ENCODE measurements around the gene OR51D1. TPM values are rescaled to one million over a fixed set of nuclear protein-coding genes. Genes with fewer than 3 reads are reported as not detected.

OR51D1 gene
- total and polyA plus RNA-seq, 2 donors (not counting 1 experiment from before 2014, with no cell fraction given): not detected

GRCh38 chr11:4643076-4643475, 5.8 kb downstream of the OR51D1 start:
- Histone ChIP-seq H3K9ac (ENCODE audit: insufficient read depth, low read length) (no peak overlapping the region), H3K4me1 (ENCODE audit: control insufficient read depth, extremely low read depth, insufficient read depth, low read length) (no peaks in the 10 kb centered on the region), H3K27ac (ENCODE audit: insufficient read depth, low read length) (no peak overlapping the region), H3K4me3 (replicated peaks in 1 of 4; ENCODE audit: control extremely low read depth in 1 of 4, insufficient read depth in 1 of 4, low read depth in 3 of 4, low read length in 4 of 4) (no peak overlapping the region), H3K79me2 (ENCODE audit: control insufficient read depth, insufficient read depth, low read length) (no peaks in the 10 kb centered on the region), H2AFZ (ENCODE audit: low read length) (no peak overlapping the region), H4K20me1 (ENCODE audit: control insufficient read depth, extremely low read depth, insufficient read depth, low read length) (no peaks in the 10 kb centered on the region), H3K4me2 (ENCODE audit: extremely low read depth, insufficient read depth, low read length) (no peak overlapping the region), H3K9me3 (ENCODE audit: control insufficient read depth, insufficient read depth, low read depth, low read length) (no peaks in the 10 kb centered on the region), H3K27me3 (ENCODE audit: control insufficient read depth, insufficient read depth, low read length) (no peaks in the 10 kb centered on the region), H3K36me3 (ENCODE audit: control insufficient read depth, insufficient read depth, low read length) (no peaks in the 10 kb centered on the region)
- DNase-seq (ENCODE audit: low read depth in 2 of 2): no peak
- TF ChIP-seq, protein P1, sequence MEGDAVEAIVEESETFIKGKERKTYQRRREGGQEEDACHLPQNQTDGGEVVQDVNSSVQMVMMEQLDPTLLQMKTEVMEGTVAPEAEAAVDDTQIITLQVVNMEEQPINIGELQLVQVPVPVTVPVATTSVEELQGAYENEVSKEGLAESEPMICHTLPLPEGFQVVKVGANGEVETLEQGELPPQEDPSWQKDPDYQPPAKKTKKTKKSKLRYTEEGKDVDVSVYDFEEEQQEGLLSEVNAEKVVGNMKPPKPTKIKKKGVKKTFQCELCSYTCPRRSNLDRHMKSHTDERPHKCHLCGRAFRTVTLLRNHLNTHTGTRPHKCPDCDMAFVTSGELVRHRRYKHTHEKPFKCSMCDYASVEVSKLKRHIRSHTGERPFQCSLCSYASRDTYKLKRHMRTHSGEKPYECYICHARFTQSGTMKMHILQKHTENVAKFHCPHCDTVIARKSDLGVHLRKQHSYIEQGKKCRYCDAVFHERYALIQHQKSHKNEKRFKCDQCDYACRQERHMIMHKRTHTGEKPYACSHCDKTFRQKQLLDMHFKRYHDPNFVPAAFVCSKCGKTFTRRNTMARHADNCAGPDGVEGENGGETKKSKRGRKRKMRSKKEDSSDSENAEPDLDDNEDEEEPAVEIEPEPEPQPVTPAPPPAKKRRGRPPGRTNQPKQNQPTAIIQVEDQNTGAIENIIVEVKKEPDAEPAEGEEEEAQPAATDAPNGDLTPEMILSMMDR (conservative IDR thresholded peaks at IDR 0.05 in 1 of 2, IDR thresholded peaks at IDR 0.05 in 1 of 2; ENCODE audit: low read depth in 1 of 2, low read length in 2 of 2): no peak
- no peak for TF ChIP-seq EZH2 (IDR thresholded peaks at IDR 0.05; ENCODE audit: low read length, missing control alignments)

- Histone ChIP-seq H3K27me3 (ENCODE audit: control insufficient read depth, insufficient read depth, low read length) (no peaks in the 10 kb centered on the region), H3K4me3 (replicated peaks in 1 of 4; ENCODE audit: control extremely low read depth in 1 of 4, insufficient read depth in 1 of 4, low read depth in 3 of 4, low read length in 4 of 4) (no peak within 1 kb of the TSS), H3K27ac (ENCODE audit: insufficient read depth, low read length) (no peak within 1 kb of the TSS), H4K20me1 (ENCODE audit: control insufficient read depth, extremely low read depth, insufficient read depth, low read length) (no peaks in the 10 kb centered on the region), H3K36me3 (ENCODE audit: control insufficient read depth, insufficient read depth, low read length) (no peaks in the 10 kb centered on the region), H3K4me1 (ENCODE audit: control insufficient read depth, extremely low read depth, insufficient read depth, low read length) (no peaks in the 10 kb centered on the region), H3K79me2 (ENCODE audit: control insufficient read depth, insufficient read depth, low read length) (no peaks in the 10 kb centered on the region), H3K9ac (ENCODE audit: insufficient read depth, low read length) (no peak within 1 kb of the TSS), H3K9me3 (ENCODE audit: control insufficient read depth, insufficient read depth, low read depth, low read length) (no peaks in the 10 kb centered on the region), H3K4me2 (ENCODE audit: extremely low read depth, insufficient read depth, low read length) (no peak within 1 kb of the TSS), H2AFZ (ENCODE audit: low read length) (no peak within 1 kb of the TSS)
- no peak for DNase-seq (ENCODE audit: low read depth in 2 of 2)
- no peak for TF ChIP-seq EZH2 (IDR thresholded peaks at IDR 0.05; ENCODE audit: low read length, missing control alignments)
These were observed 6.4 kb downstream of the OR51D1 start, which contains the start of gene OR51E1 for GRCh38 chr11:4643682-4644081. TSS of gene OR51E1 (plus strand) at chr11:4643982. CDS start at chr11:4652527, 8,545 bp downstream.

GRCh38 chr11:4644233-4644632, 7.0 kb downstream of the OR51D1 start:
- Histone ChIP-seq H3K4me1 (ENCODE audit: control insufficient read depth, extremely low read depth, insufficient read depth, low read length) (no peaks in the 10 kb centered on the region), H3K36me3 (ENCODE audit: control insufficient read depth, insufficient read depth, low read length) (no peaks in the 10 kb centered on the region), H3K27ac (ENCODE audit: insufficient read depth, low read length) (no peak overlapping the region), H3K79me2 (ENCODE audit: control insufficient read depth, insufficient read depth, low read length) (no peaks in the 10 kb centered on the region), H4K20me1 (ENCODE audit: control insufficient read depth, extremely low read depth, insufficient read depth, low read length) (no peaks in the 10 kb centered on the region), H2AFZ (ENCODE audit: low read length) (no peak overlapping the region), H3K9ac (ENCODE audit: insufficient read depth, low read length) (no peak overlapping the region), H3K27me3 (ENCODE audit: control insufficient read depth, insufficient read depth, low read length) (no peaks in the 10 kb centered on the region), H3K4me3 (replicated peaks in 1 of 4; ENCODE audit: control extremely low read depth in 1 of 4, insufficient read depth in 1 of 4, low read depth in 3 of 4, low read length in 4 of 4) (no peak overlapping the region), H3K9me3 (ENCODE audit: control insufficient read depth, insufficient read depth, low read depth, low read length) (no peaks in the 10 kb centered on the region), H3K4me2 (ENCODE audit: extremely low read depth, insufficient read depth, low read length) (no peak overlapping the region)
- no peak for DNase-seq (ENCODE audit: low read depth in 2 of 2)
- TF ChIP-seq, protein P1 (conservative IDR thresholded peaks at IDR 0.05 in 1 of 2, IDR thresholded peaks at IDR 0.05 in 1 of 2; ENCODE audit: low read depth in 1 of 2, low read length in 2 of 2): no peak
- no peak for TF ChIP-seq EZH2 (IDR thresholded peaks at IDR 0.05; ENCODE audit: low read length, missing control alignments)
